GM12864 (cell line): ENCODE data around the gene NID1.
"Not testable (repeated sequence)": the region's sequence is repeated elsewhere in the genome, so short reads cannot be mapped to it uniquely, and the experiment has no call there.

Source experiments
- DNase-seq: peaks from one replicate; pipeline ENCODE4 v3.0.0-alpha.2; 2011; ENCODE audit warnings: low read depth
- H3K4me3 ChIP-seq: 2 replicates; pipeline ENCODE4 v1.5.1; 2011; ENCODE audit warnings: mild to moderate bottlenecking, low read depth, low read length, control low read depth
- TF ChIP-seq, protein P1 (sequence below): IDR thresholded peaks from 2 replicates; pipeline ENCODE4 v1.5.1; 2011; ENCODE audit warnings: low read depth, mild to moderate bottlenecking, moderate library complexity, low read length, control low read depth, inconsistent platforms; ENCODE audit errors: missing control alignments

Gene NID1

DNA sequence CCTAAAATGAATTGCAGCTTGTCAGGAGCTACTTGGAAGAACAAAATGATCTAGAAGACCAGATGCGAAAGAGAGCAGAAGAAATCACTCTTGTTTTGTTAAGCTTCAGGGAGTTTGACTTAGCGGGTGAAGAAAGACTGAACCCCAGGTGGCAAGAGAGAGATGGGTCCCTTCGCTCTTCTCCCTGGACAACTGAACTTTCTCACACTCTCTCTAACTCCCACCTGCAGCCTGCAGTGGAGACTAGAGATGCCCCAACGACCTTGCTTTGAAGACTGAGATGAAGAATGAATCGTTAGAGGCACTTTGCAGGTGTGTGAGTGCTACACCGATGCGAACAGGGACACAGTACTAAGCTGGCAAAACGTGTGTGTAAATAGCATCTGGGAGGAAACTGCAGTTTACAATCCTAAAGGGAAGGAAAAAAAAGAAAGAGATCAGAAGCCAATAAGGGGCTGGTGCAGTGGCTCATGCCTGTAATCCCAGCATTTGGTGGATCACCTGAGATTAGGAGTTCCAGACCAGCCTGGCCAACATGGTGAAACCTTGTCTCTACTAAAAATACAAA lies 133.6 kb downstream of the NID1 start:
- H3K4me3 ChIP-seq: no peak overlapping the region
- DNase-seq: no peak
- TF ChIP-seq, protein P1, sequence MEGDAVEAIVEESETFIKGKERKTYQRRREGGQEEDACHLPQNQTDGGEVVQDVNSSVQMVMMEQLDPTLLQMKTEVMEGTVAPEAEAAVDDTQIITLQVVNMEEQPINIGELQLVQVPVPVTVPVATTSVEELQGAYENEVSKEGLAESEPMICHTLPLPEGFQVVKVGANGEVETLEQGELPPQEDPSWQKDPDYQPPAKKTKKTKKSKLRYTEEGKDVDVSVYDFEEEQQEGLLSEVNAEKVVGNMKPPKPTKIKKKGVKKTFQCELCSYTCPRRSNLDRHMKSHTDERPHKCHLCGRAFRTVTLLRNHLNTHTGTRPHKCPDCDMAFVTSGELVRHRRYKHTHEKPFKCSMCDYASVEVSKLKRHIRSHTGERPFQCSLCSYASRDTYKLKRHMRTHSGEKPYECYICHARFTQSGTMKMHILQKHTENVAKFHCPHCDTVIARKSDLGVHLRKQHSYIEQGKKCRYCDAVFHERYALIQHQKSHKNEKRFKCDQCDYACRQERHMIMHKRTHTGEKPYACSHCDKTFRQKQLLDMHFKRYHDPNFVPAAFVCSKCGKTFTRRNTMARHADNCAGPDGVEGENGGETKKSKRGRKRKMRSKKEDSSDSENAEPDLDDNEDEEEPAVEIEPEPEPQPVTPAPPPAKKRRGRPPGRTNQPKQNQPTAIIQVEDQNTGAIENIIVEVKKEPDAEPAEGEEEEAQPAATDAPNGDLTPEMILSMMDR: no peak

DNA sequence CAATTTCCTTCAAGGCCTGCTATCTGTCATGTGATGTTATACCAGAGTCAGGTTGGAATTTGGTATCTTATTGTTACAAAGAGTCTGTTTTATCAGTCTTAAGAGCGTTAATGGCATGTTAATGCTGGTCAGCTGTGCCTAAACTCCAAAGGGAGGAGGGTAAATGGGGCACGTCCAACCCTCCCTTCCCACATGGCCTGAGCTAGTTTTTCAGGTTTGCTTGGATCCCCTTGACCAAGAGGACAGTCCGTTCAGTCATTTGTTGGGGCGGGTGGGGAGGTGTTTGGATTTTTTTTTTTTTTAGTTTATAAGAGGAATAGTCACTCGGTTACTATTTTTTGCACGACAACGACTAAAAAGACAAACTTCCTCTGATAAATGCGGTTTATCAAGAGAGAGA lies 134.3 kb downstream of the NID1 start:
- H3K4me3 ChIP-seq: no peak overlapping the region
- TF ChIP-seq, protein P1: no peak
- DNase-seq: no peak

DNA sequence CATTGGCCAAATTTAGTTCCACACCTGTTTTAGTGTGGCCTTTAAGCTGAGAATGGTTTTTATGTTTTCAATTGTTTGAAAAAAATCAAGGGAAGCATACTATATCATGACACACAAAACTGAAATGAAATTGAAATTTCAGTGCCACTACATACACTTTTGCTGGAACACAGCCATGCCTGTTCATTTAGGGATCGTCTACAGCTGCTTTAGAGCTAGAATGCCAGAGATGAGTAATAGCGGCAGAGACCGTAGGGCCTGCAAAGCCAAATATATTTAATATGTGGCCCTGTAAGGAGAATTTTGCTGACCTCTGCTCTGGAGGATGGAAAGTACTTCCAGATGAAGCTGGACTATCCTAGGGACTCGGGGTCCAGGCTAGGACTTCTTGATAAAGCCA lies 135.7 kb downstream of the NID1 start:
- TF ChIP-seq, protein P1: no peak
- no peak for DNase-seq

DNA sequence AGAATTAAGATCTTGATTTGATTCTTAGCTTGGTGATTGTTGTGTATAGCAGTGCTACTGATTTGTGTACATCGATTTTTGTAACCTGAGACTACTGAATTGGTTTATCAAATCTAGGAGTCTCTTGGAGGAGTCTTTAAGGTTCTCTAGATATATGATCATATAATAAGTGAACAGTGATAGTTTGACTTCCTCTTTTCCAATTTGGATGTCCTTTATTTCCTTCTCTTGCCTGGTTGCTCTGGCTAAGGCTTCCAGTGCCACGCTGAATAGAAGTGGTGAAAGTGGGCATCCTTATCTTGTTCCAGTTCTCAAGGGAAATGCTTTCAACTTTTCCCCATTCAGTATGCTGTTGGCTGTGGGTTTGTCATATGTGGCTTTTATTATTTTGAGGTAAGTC lies 136.7 kb downstream of the NID1 start:
- TF ChIP-seq, protein P1: no peak
- DNase-seq: no peak
- H3K4me3 ChIP-seq: no peak overlapping the region

More for the DNA sequence above, 135.7 kb downstream of the NID1 start:
- H3K4me3 ChIP-seq: no peak overlapping the region

DNA sequence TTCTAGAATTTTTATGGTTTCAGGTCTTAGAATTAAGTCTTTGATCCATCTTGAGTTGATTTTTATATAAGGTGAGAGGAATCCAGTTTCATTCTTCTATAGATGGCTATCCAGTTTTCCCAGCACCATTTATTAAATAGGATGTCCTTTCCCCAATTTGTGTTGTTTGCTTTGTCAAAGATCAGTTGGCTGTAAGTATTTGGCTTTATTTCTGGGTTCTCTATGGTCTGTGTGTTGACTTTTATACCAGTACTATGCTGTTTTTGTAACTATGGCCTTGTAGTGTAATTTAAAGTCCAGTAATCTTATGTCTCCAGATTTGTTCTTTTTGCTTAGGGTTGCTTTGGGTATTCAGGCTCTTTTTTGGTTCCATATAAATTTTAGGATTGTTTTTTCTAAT lies 137.3 kb downstream of the NID1 start:
- H3K4me3 ChIP-seq: not testable (repeated sequence)

More for the DNA sequence above, 137.3 kb downstream of the NID1 start:
- not testable (repeated sequence) for DNase-seq
